HG03108 (cell line): ENCODE data around the gene POLR2J.
"Not testable (repeated sequence)": the region's sequence is repeated elsewhere in the genome, so short reads cannot be mapped to it uniquely, and the experiment has no call there.

Experiments used
- ATAC-seq: cut with Tn5 transposase; IDR thresholded peaks from one replicate; pipeline ENCODE4 v1.9.1; 2021; ENCODE audit warnings: moderate library complexity; ENCODE audit not compliant: unreplicated experiment

The POLR2J gene

GRCh38 chr7:102496861-102497260, 18.1 kb upstream of the POLR2J start:
- not testable (repeated sequence) for ATAC-seq

GRCh38 chr7:102494473-102495149, 15.9 kb upstream of the POLR2J start:
- ATAC-seq, result peak; percentile 64

- ATAC-seq, result not testable (repeated sequence)
Measured at GRCh38 chr7:102494026-102494425, 15.3 kb upstream of the POLR2J start.

- ATAC-seq, result peak; percentile 38
Measured at GRCh38 chr7:102493220-102493935, 14.7 kb upstream of the POLR2J start.

GRCh38 chr7:102490529-102491075, 11.9 kb upstream of the POLR2J start:
- ATAC-seq, result not testable (repeated sequence)

GRCh38 chr7:102484317-102484716, 5.6 kb upstream of the POLR2J start:
- ATAC-seq, result not testable (repeated sequence)

- ATAC-seq, result not testable (repeated sequence)
Measured at GRCh38 chr7:102481962-102482361, 3.2 kb upstream of the POLR2J start.

- ATAC-seq, result not testable (repeated sequence)
Measured at GRCh38 chr7:102479982-102480637, 1.4 kb upstream of the POLR2J start.

GRCh38 chr7:102479209-102479584, 475 bp upstream of the POLR2J start:
- peak; percentile 21 for ATAC-seq

GRCh38 chr7:102474736-102475435, 3.8 kb downstream of the POLR2J start:
- ATAC-seq, result not testable (repeated sequence)

GRCh38 chr7:102474116-102474515, 4.6 kb downstream of the POLR2J start:
- not testable (repeated sequence) for ATAC-seq

GRCh38 chr7:102473271-102473991, 5.3 kb downstream of the POLR2J start:
- no peak for ATAC-seq

GRCh38 chr7:102472126-102473041, 6.3 kb downstream of the POLR2J start:
- ATAC-seq, result no peak

- ATAC-seq, result no peak
Measured at GRCh38 chr7:102471791-102472125, 7.0 kb downstream of the POLR2J start.

GRCh38 chr7:102469972-102470825, 8.5 kb downstream of the POLR2J start:
- no peak for ATAC-seq

GRCh38 chr7:102469351-102469971, 9.3 kb downstream of the POLR2J start:
- no peak for ATAC-seq

GRCh38 chr7:102468478-102469350, 10.0 kb downstream of the POLR2J start:
- ATAC-seq, result no peak
